GM12874 (cell line): Measurements from ENCODE around the gene IFNAR2.

Experiments
- TF ChIP-seq, protein P1 (sequence below): IDR thresholded peaks from 2 replicates; pipeline ENCODE4 v1.5.1; 2011; ENCODE audit warnings: low read depth, mild to moderate bottlenecking, control low read depth, low read length, moderate library complexity; ENCODE audit not compliant: insufficient read depth

IFNAR2 gene

GRCh38 chr21:33266050-33266788, 36.5 kb downstream of the IFNAR2 start, which contains the start of gene IL10RB:
IL10RB (plus strand) TSS chr21:33266367; CDS start chr21:33266466, 99 bp downstream.
- TF ChIP-seq, protein P1, sequence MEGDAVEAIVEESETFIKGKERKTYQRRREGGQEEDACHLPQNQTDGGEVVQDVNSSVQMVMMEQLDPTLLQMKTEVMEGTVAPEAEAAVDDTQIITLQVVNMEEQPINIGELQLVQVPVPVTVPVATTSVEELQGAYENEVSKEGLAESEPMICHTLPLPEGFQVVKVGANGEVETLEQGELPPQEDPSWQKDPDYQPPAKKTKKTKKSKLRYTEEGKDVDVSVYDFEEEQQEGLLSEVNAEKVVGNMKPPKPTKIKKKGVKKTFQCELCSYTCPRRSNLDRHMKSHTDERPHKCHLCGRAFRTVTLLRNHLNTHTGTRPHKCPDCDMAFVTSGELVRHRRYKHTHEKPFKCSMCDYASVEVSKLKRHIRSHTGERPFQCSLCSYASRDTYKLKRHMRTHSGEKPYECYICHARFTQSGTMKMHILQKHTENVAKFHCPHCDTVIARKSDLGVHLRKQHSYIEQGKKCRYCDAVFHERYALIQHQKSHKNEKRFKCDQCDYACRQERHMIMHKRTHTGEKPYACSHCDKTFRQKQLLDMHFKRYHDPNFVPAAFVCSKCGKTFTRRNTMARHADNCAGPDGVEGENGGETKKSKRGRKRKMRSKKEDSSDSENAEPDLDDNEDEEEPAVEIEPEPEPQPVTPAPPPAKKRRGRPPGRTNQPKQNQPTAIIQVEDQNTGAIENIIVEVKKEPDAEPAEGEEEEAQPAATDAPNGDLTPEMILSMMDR: no peak

DNA sequence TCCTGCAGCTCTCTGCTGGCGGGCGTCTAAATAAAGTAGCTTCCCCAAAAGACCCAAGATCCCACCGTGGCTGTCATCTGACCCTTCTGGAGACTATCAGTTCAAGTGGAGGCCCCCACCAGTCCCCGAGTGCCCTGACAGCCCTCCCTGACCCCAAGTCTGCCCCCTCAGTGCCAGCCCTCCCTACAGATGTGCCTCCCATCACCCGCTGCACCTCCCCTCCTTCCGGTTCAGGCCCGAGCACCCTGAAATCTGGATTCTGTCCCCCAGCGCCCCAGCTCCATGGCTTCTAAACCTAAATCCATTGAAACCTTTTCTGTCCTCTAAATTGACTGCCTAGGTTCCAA, 37.0 kb downstream of the IFNAR2 start:
- TF ChIP-seq, protein P1: no peak

GRCh38 chr21:33267250-33267649, 37.5 kb downstream of the IFNAR2 start:
- TF ChIP-seq, protein P1: no peak

DNA sequence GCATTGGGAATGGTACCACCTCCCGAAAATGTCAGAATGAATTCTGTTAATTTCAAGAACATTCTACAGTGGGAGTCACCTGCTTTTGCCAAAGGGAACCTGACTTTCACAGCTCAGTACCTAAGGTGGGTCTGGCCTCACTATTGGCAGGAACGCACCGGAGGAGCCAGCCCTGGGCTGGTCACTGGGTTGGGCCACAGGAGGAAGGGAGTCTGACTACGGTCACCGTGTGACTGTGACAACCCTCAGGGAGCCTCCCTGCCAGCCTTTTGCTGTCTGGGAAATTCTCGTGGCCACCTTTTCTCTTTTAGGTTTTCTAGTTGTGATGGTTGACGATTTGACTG, 38.6 kb downstream of the IFNAR2 start:
- TF ChIP-seq, protein P1: no peak

- TF ChIP-seq, protein P1: no peak
Observed at GRCh38 chr21:33268737-33269441, 39.2 kb downstream of the IFNAR2 start.

- TF ChIP-seq, protein P1: no peak
Observed at GRCh38 chr21:33270986-33271385, 41.2 kb downstream of the IFNAR2 start.

- TF ChIP-seq, protein P1: no peak
Observed at GRCh38 chr21:33273044-33273443, 43.3 kb downstream of the IFNAR2 start.
